TTC549 (cell line): ENCODE measurements around the gene ARIH1.

Experiments
- FAIRE-seq: peaks from 2 replicates; lab custom pipeline; 2012; peaks lifted over from hg19 to GRCh38; lab: Jason Lieb, UNC

The ARIH1 gene

GRCh38 chr15:72487070-72487797, 13.1 kb downstream of the ARIH1 start:
- no peak for FAIRE-seq

- no peak for FAIRE-seq
Observed at GRCh38 chr15:72488558-72488957, 14.4 kb downstream of the ARIH1 start.

GRCh38 chr15:72489943-72490554, 15.9 kb downstream of the ARIH1 start:
- no peak for FAIRE-seq

DNA sequence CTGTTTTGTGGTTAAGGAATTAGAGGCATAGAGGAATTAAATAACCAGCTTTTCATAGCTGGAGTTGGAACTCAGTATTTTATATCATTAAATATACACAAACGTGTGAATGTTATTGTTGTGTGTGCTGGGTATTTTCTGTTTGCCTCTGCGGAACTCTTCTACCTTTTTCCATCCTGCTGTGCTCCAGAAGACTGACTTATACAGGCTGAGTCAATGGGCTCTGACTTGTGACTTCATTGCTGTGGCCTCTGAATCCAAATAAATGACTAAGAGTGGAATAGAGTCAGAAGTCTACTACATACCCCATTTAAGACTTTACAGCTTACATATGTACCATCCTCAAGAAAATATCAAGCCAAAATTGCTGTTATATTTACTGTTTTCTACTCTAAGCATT, 17.6 kb downstream of the ARIH1 start:
- FAIRE-seq = no peak

DNA sequence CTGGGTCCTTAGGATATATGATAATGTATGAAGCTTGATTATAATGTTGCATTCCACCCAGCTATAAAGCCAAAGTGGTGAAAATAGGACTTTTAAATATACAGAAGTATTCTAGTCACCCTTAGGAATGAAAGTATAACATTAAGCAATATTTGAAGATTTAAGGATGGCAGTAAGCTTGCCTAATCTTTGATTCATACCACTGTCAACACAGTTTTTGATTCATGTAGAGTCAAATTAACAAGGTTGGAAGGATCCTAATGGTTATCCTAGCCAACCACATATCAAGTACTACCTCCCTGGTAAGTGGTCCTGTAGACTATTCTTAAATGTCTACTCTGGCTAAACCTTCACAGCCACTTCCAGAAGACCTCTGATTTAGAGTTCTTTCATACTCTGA, 18.6 kb downstream of the ARIH1 start:
- FAIRE-seq = no peak

DNA sequence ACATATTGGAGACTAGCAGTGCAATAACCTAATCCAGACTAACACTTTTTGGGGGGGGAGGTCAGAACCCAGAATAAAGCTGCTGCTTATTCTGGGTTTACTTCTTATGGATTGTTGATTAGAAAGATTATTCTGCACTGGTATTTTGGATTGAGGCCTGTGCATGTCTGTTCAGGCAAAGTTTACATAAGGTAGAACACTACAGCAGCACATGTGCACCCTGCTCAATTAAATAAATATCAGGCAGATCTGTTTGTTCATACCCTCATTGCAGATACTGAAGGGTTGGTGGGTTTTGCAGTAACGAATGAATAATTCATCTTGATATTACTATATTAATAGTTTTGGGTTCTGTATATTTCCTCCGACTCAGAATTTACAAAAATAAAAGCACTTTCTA, 19.1 kb downstream of the ARIH1 start:
- FAIRE-seq = no peak

- FAIRE-seq = no peak
Observed at GRCh38 chr15:72495007-72495406, 20.9 kb downstream of the ARIH1 start.

- FAIRE-seq = no peak
Observed at GRCh38 chr15:72496783-72497182, 22.7 kb downstream of the ARIH1 start.

- no peak for FAIRE-seq
Observed at GRCh38 chr15:72497402-72497801, 23.3 kb downstream of the ARIH1 start.

DNA sequence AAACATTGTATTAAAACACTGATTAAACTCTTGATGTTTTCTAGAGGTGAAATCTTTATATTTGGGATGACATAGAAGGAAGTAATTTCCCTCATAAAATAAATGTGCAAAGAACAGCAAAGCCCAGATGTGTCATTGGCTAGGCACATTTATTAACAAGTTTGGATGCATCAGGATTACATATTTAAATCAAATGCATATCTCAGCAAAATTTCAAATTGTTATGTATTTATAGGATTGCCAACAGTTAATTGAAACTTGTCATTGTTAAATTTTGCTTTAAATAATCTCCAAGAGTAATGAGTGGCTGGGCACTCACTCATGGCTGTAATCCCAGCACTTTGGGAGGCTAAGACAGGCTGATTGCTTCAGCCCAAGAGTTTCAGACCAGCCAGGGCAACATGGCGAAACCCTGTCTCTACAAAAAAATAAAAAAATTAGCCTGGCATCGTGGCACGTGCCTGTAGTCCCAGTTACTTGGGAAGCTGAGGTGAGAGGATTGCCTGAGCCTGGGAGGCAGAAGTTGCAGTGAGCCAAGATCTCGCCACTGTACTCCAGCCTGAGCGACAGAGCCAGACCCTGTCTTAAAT, 28.2 kb downstream of the ARIH1 start:
- FAIRE-seq = no peak

DNA sequence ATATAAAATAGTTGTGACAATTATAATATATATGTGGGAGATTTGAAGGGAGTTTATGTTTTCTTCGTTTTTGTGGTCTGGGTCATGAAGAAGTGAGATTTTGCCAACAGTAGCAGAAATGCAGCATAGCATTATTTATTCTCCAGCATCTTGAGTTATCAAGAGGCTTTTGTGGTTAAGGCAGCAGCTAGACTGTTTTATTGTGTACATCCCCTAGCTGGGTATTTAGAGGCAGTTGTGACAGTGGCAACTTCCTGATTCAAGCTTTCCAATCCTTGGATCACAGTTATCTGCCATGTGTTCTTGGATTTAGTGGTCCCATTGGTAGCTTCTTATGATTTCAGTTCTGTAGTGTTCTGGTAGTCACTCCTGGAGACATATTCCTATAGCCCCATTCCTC, 29.0 kb downstream of the ARIH1 start:
- no peak for FAIRE-seq

GRCh38 chr15:72507402-72508092, 33.4 kb downstream of the ARIH1 start:
- no peak for FAIRE-seq

- FAIRE-seq = no peak
Observed at GRCh38 chr15:72509484-72509883, 35.4 kb downstream of the ARIH1 start.

DNA sequence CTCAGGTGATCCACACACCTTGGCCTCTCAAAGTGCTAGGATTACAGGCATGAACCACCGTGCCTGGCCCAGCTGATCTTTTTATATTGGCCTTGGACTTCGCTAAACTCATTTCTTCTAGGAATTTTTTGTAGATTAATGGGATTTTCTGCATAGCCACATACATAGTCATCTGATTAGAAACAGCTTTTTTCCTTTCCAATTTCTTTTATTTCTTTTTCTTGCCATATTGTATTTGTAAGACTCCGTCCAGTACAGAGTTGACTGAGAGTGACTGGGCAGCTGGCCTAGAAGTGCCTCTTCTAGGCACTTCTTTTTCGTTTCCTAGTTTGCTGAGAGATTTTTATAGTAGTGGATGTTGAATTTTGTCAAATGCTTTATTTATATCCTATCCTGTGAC, 37.4 kb downstream of the ARIH1 start:
- no peak for FAIRE-seq

DNA sequence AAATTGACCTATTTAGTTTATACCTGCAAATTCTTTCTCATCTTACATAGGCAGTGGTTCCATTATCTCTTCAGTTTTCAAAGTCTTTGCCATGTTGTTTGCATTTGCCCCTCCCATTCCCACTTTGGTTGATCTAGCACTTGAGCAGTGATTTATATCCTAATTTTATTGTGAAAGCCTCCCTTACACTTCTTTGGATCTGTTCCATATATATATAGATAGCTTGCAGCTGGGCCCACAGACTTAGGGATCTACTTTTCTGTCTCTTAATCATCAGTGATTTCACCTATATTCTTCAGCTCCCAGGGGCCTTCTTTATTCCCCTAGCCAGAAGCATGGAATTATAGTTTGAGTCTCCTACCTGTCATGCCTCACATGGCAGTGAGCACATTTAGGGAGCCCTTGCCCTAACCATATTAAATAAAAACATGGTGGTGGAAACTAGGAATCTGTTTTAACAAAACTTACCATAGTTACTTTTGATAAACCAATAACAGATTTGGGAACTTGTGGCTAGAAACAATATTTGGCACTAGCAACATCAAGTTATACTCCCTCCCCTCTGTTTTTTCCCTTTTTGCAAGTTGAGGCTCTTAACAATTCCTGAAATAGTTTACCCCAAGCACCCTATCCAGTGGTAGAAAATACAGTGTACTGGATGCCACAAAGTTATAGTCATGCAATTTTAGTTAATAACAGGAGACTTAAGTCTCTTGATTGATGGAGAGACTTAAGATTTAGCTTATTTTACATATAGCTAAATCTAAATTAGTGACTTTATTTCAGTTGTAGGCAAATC, 41.7 kb downstream of the ARIH1 start:
- no peak for FAIRE-seq

DNA sequence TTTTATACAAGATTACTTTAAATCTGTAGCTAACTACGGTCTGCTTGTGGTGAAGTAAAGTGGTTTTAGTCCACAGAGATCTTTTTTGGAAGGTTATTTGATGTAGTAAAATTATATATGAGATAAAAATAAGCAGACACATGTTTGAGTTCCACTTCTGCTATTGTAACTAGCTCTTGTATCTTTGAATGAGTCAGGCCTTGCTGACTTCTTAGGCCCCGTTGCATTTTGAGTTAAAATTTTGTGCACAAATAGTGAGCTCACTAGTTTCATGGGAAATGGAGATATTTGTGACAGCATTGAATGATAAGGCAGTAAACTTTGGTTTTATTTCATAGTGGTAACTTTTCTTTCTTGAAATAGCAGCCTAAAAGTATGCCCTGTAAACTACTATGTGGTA, 42.6 kb downstream of the ARIH1 start:
- FAIRE-seq = no peak

DNA sequence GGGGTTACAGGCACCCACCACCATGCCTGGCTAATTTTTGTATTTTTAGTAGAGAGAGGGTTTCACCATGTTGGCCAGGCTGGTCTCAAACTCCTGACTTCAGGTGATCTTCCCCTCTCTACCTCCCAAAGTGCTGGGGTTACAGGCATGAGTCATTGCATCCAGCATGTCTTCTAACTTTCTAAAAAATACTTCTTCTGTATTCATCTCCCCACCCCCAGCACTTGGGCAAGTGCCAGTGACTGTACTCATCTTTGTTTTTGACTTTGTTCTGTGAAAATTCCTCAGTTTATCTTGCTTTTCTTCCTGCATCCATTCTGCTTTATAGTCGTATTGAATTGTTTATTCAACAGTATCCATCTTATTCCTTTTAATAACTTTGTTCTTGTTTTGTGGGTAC, 47.6 kb downstream of the ARIH1 start:
- no peak for FAIRE-seq

DNA sequence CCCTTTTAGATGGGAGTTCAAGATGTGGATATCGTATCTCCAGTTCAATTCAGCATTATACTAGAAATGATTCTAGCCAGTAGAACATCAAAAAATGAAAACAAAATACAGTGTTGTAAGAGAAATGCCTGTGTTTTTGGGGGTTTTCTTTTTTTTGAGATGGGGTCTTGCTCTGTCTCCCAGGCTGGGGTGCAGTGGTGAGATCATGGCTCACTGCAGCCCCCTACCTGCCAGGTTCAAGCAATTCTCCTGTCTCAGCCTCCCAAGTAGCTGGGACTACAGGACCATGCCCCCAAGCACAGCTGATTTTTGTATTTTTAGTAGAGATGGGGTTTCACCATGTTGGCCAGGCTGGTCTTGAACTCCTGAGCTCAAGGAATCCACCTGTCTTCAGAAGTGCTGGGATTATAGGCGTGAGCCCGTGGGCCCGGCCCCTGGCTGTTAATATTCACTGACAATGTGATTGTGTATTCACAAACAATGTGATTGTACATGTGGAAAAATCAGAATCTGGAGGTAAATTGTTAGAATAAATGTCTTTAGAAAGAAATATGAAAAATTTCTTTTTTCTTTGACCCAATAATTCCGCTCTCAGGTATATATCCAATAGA, 59.0 kb downstream of the ARIH1 start:
- FAIRE-seq = no peak

- no peak for FAIRE-seq
Observed at GRCh38 chr15:72534523-72534922, 60.4 kb downstream of the ARIH1 start.

- FAIRE-seq = no peak
Observed at GRCh38 chr15:72535911-72536310, 61.8 kb downstream of the ARIH1 start.

- no peak for FAIRE-seq
Observed at GRCh38 chr15:72536506-72536905, 62.4 kb downstream of the ARIH1 start.

GRCh38 chr15:72538931-72539330, 64.8 kb downstream of the ARIH1 start:
- no peak for FAIRE-seq
